Gastroesophageal sphincter (tissue), 3 donors: ENCODE data around the gene MMP11.

Experiments used
- POLR2A ChIP-seq, 2 donors: fragments of 450-650 bp; IDR thresholded peaks; one replicate each; pipeline ENCODE4 v1.6.1; 2017; ENCODE audit warnings: antibody characterized with exemption in 2 of 2, mild to moderate bottlenecking in 2 of 2, moderate library complexity in 1 of 2
- POLR2AphosphoS5 ChIP-seq: sonication (generic); formaldehyde crosslinking; IDR thresholded peaks from one replicate; pipeline ENCODE4 v1.6.1; 2017; ENCODE audit warnings: antibody characterized with exemption
- TF ChIP-seq, protein P1 (sequence below), 4 experiments: fragments of 200-600 bp in 2 of 4; fragments of 450-650 bp in 2 of 4; sonication (generic) in 1 of 4; IDR thresholded peaks; one replicate each; pipeline ENCODE4 v1.5.1; 2017 to 2019; ENCODE audit warnings: antibody characterized with exemption in 4 of 4, mild to moderate bottlenecking in 2 of 4, moderate library complexity in 2 of 4

- TF ChIP-seq POLR2AphosphoS5 (peak; percentile 40), POLR2A (IDR thresholded peaks at IDR 0.05) (peak; percentile 51 to 56)
- TF ChIP-seq, protein P1, sequence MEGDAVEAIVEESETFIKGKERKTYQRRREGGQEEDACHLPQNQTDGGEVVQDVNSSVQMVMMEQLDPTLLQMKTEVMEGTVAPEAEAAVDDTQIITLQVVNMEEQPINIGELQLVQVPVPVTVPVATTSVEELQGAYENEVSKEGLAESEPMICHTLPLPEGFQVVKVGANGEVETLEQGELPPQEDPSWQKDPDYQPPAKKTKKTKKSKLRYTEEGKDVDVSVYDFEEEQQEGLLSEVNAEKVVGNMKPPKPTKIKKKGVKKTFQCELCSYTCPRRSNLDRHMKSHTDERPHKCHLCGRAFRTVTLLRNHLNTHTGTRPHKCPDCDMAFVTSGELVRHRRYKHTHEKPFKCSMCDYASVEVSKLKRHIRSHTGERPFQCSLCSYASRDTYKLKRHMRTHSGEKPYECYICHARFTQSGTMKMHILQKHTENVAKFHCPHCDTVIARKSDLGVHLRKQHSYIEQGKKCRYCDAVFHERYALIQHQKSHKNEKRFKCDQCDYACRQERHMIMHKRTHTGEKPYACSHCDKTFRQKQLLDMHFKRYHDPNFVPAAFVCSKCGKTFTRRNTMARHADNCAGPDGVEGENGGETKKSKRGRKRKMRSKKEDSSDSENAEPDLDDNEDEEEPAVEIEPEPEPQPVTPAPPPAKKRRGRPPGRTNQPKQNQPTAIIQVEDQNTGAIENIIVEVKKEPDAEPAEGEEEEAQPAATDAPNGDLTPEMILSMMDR (IDR thresholded peaks at IDR 0.05), result peak in 3 of 4 experiments; percentile 83 to 91 (median 84)
Measured at GRCh38 chr22:23767673-23768548, 4.7 kb upstream of the MMP11 start, which contains the start of gene CHCHD10.
